Liver (tissue), 9 donors: ENCODE results near the gene ZNFX1. TPM values are rescaled to one million over a fixed set of nuclear protein-coding genes. Genes with fewer than 3 reads are reported as not detected.
A peak's percentile ranks its signal among the peaks of the same experiment; 100 is the strongest.

Source experiments
- DNase-seq: peaks from one replicate; pipeline ENCODE4 v3.0.0-alpha.2; 2017; ENCODE audit warnings: low spot score
- H3K27ac ChIP-seq, 2 donors: one replicate each; pipeline ENCODE4 v1.7.0; 2013; ENCODE audit warnings: inconsistent platforms in 2 of 2, low read length in 2 of 2, control low read depth in 1 of 2, low read depth in 1 of 2, mild to moderate bottlenecking in 1 of 2
- H3K27me3 ChIP-seq, 4 donors: one replicate each; pipeline versions ENCODE4 v1.6.1 to v1.7.0; 2013; ENCODE audit warnings: low read length in 3 of 4, inconsistent platforms in 1 of 4, mild to moderate bottlenecking in 1 of 4, moderate library complexity in 1 of 4; ENCODE audit not compliant: control insufficient read depth in 4 of 4, insufficient read depth in 4 of 4
- H3K36me3 ChIP-seq, 4 donors: one replicate each; pipeline versions ENCODE4 v1.6.1 to v1.7.0; 2013; ENCODE audit warnings: low read length in 3 of 4, mild to moderate bottlenecking in 3 of 4, low read depth in 1 of 4, moderate library complexity in 1 of 4; ENCODE audit not compliant: control insufficient read depth in 4 of 4, insufficient read depth in 3 of 4
- H3K4me1 ChIP-seq, 4 donors: one replicate each; pipeline versions ENCODE4 v1.6.1 to v1.7.0; 2013; ENCODE audit warnings: low read length in 3 of 4, mild to moderate bottlenecking in 3 of 4, moderate library complexity in 1 of 4; ENCODE audit not compliant: control insufficient read depth in 4 of 4, insufficient read depth in 4 of 4
- H3K4me3 ChIP-seq, 3 donors: one replicate each; pipeline versions ENCODE4 v1.6.1 to v1.7.0; 2013; ENCODE audit warnings: low read length in 3 of 3, control low read depth in 1 of 3, low read depth in 1 of 3, mild to moderate bottlenecking in 1 of 3
- H3K9ac ChIP-seq, 2 donors: one replicate each; pipeline ENCODE4 v1.7.0; 2013; ENCODE audit warnings: low read length in 2 of 2, mild to moderate bottlenecking in 2 of 2, moderate library complexity in 2 of 2, control low read depth in 1 of 2, low read depth in 1 of 2
- H3K9me3 ChIP-seq, 4 donors: one replicate each; pipeline versions ENCODE4 v1.6.1 to v1.7.0; 2013; ENCODE audit warnings: low read length in 3 of 4; ENCODE audit not compliant: control insufficient read depth in 4 of 4
- EGR1 ChIP-seq, 2 donors: IDR thresholded peaks; 2 replicates each; pipeline ENCODE4 v1.6.1; 2016 to 2018; ENCODE audit warnings: antibody characterized with exemption in 2 of 2, low read depth in 2 of 2
- HNF4A ChIP-seq, 2 donors: conservative IDR thresholded peaks; 2 replicates each; pipeline ENCODE4 v1.6.1; 2016; ENCODE audit warnings: antibody characterized with exemption in 2 of 2, mild to moderate bottlenecking in 2 of 2
- HNF4G ChIP-seq: IDR thresholded peaks from 2 replicates; pipeline ENCODE4 v1.6.1; 2016; ENCODE audit warnings: antibody characterized with exemption
- RAD21 ChIP-seq, 2 donors: IDR thresholded peaks; 2 replicates each; pipeline ENCODE4 v1.6.1; 2016; ENCODE audit warnings: antibody characterized with exemption in 2 of 2, mild to moderate bottlenecking in 2 of 2
- RXRA ChIP-seq, 2 donors: IDR thresholded peaks; 2 replicates each; pipeline ENCODE4 v1.6.1; 2017 to 2018; ENCODE audit warnings: antibody characterized with exemption in 2 of 2, mild to moderate bottlenecking in 1 of 2
- TAF1 ChIP-seq: conservative IDR thresholded peaks from 2 replicates; pipeline ENCODE4 v1.6.1; 2016; ENCODE audit warnings: antibody characterized with exemption, mild to moderate bottlenecking
- YY1 ChIP-seq: IDR thresholded peaks from 2 replicates; pipeline ENCODE4 v1.6.1; 2016; ENCODE audit warnings: antibody characterized with exemption, mild to moderate bottlenecking
- ZBTB33 ChIP-seq: IDR thresholded peaks from 2 replicates; pipeline ENCODE4 v1.6.1; 2016; ENCODE audit warnings: antibody characterized with exemption
- WGBS: extraction: QIAGEN DNeasy Blood & Tissue Kit; methylation state at CpG from one replicate; pipeline ENCODE4 v1.1.7; 2013; 5-methylcytosine and 5-hydroxymethylcytosine counted together
- polyA plus RNA-seq, 2 donors: library from polyadenylated mRNA; stranded (reverse) in 1 of 2; unstranded in 1 of 2; fragments of 200-250 nt in 1 of 2; fragments of >200 nt in 1 of 2; fragmentation: Nextera tagmentation in 1 of 2; extraction: Ambion mirVana in 1 of 2; gene quantifications; one replicate each; pipeline versions ENCODE4 v1.2.1 to v1.2.3, GENCODE V29; 2013 to 2015
- total RNA-seq, 2 donors: library from RNA; depleted of rRNA; stranded (reverse); fragments of >200 nt; gene quantifications; one replicate each; pipeline ENCODE4 v1.2.3, GENCODE V29; 2014
- TF ChIP-seq, protein P1 (sequence below): fragments of 150-350 bp; IDR thresholded peaks from 2 replicates; pipeline ENCODE4 v1.5.1; 2017; ENCODE audit warnings: improper control_type of control experiment, low read depth, low read length; ENCODE audit not compliant: missing input control
- TF ChIP-seq, protein P2 (sequence below): IDR thresholded peaks from 2 replicates; pipeline ENCODE4 v1.6.1; 2016; ENCODE audit warnings: antibody characterized with exemption
- TF ChIP-seq, protein P3 (sequence below): IDR thresholded peaks from 2 replicates; pipeline ENCODE4 v1.6.1; 2016; ENCODE audit warnings: antibody characterized with exemption, mild to moderate bottlenecking
- TF ChIP-seq, protein P4 (sequence below): IDR thresholded peaks from 2 replicates; pipeline ENCODE4 v1.6.1; 2016; ENCODE audit warnings: antibody characterized with exemption
- donor health status: healthy.
- donor health status: healthy.
- donor health status: healthy.
- donor health status: healthy.
- donor health status: healthy.

ZNFX1 gene
- total and polyA plus RNA-seq, 4 donors: 6.9 to 16.1 (median 8.7) TPM

DNA sequence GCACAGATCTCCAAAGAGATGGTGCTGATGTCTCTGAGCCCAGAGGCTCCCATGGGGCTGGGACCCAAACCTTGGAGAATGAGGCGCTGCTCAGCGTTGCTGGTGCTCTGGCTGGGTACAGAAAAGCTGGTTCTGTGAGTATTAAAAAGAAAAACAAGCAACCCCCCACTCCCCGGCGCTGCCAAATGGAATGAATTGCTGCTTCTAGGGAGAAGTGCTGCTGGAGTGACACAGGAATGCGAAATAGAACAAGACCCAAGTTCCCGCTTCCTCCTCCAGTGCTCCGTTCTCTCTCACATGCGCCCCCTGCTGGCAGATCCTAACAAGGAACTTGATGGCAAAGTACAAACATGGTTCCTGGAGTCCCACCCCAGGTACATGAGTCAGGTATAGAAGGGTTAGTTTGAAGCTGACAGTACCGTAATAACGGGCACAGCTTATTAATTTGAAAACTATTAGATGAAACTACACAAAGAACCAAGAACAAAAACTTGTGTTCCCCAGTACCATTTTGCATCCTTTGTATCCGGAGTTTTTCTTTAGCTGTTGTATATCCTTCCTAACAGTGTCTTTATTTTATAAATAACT, 60.8 kb downstream of the ZNFX1 start:
- Histone ChIP-seq H3K27me3 (no peaks in the 10 kb centered on the region), H3K4me1 (peaks cover 5 to 16% (median 7%) of the 10 kb centered on the region in 4 donors), H3K36me3 (peaks cover 0 to 9% (median 2%) of the 10 kb centered on the region in 4 donors), H3K4me3 (no peak overlapping the region), H3K27ac (no peak overlapping the region), H3K9ac (peak overlapping the region in 1 of 2 donors; percentile 47), H3K9me3 (no peaks in the 10 kb centered on the region)
- TF ChIP-seq, protein P1, sequence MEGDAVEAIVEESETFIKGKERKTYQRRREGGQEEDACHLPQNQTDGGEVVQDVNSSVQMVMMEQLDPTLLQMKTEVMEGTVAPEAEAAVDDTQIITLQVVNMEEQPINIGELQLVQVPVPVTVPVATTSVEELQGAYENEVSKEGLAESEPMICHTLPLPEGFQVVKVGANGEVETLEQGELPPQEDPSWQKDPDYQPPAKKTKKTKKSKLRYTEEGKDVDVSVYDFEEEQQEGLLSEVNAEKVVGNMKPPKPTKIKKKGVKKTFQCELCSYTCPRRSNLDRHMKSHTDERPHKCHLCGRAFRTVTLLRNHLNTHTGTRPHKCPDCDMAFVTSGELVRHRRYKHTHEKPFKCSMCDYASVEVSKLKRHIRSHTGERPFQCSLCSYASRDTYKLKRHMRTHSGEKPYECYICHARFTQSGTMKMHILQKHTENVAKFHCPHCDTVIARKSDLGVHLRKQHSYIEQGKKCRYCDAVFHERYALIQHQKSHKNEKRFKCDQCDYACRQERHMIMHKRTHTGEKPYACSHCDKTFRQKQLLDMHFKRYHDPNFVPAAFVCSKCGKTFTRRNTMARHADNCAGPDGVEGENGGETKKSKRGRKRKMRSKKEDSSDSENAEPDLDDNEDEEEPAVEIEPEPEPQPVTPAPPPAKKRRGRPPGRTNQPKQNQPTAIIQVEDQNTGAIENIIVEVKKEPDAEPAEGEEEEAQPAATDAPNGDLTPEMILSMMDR: peak; percentile 83
- TF ChIP-seq RAD21 (IDR thresholded peaks at IDR 0.05) (peak; percentile 91 to 95), HNF4G (peak; percentile 14), HNF4A (conservative IDR thresholded peaks at IDR 0.05) (peak; percentile 21 to 67), RXRA (IDR thresholded peaks at IDR 0.05) (peak in 1 of 2 donors; percentile 35)
- TF ChIP-seq, protein P2, sequence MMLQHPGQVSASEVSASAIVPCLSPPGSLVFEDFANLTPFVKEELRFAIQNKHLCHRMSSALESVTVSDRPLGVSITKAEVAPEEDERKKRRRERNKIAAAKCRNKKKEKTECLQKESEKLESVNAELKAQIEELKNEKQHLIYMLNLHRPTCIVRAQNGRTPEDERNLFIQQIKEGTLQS: no peak
- WGBS: 19% methylated on average over 11 of the region's 11 CpGs
- DNase-seq: peak; percentile 97

GRCh38 chr20:49215232-49215631, 62.6 kb downstream of the ZNFX1 start:
- Histone ChIP-seq H3K27ac (no peak overlapping the region), H3K36me3 (no peaks in the 10 kb centered on the region), H3K27me3 (no peaks in the 10 kb centered on the region), H3K4me3 (no peak overlapping the region), H3K4me1 (peaks cover 2 to 10% (median 5%) of the 10 kb centered on the region in 4 donors), H3K9ac (no peak overlapping the region), H3K9me3 (no peaks in the 10 kb centered on the region)
- DNase-seq: no peak
- TF ChIP-seq RXRA (IDR thresholded peaks at IDR 0.05) (no peak), YY1 (no peak), RAD21 (IDR thresholded peaks at IDR 0.05) (no peak), ZBTB33 (no peak), EGR1 (IDR thresholded peaks at IDR 0.05; ENCODE audit: low read depth in 2 of 2) (no peak), TAF1 (no peak)
- TF ChIP-seq, protein P3, sequence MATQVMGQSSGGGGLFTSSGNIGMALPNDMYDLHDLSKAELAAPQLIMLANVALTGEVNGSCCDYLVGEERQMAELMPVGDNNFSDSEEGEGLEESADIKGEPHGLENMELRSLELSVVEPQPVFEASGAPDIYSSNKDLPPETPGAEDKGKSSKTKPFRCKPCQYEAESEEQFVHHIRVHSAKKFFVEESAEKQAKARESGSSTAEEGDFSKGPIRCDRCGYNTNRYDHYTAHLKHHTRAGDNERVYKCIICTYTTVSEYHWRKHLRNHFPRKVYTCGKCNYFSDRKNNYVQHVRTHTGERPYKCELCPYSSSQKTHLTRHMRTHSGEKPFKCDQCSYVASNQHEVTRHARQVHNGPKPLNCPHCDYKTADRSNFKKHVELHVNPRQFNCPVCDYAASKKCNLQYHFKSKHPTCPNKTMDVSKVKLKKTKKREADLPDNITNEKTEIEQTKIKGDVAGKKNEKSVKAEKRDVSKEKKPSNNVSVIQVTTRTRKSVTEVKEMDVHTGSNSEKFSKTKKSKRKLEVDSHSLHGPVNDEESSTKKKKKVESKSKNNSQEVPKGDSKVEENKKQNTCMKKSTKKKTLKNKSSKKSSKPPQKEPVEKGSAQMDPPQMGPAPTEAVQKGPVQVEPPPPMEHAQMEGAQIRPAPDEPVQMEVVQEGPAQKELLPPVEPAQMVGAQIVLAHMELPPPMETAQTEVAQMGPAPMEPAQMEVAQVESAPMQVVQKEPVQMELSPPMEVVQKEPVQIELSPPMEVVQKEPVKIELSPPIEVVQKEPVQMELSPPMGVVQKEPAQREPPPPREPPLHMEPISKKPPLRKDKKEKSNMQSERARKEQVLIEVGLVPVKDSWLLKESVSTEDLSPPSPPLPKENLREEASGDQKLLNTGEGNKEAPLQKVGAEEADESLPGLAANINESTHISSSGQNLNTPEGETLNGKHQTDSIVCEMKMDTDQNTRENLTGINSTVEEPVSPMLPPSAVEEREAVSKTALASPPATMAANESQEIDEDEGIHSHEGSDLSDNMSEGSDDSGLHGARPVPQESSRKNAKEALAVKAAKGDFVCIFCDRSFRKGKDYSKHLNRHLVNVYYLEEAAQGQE: no peak
- TF ChIP-seq, protein P2: no peak
- TF ChIP-seq, protein P4, sequence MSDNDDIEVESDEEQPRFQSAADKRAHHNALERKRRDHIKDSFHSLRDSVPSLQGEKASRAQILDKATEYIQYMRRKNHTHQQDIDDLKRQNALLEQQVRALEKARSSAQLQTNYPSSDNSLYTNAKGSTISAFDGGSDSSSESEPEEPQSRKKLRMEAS: no peak
- TF ChIP-seq, protein P1: no peak
- 92% methylated on average over 3 of the region's 3 CpGs for WGBS
